H9 (cell line): Measurements from ENCODE around the gene PLXNB3. TPM values are rescaled to one million over a fixed set of nuclear protein-coding genes. Genes with fewer than 3 reads are reported as not detected.
A peak's percentile ranks its signal among the peaks of the same experiment; 100 is the strongest.

Experiments
- DNase-seq: peaks from one replicate; pipeline ENCODE4 v3.0.0-alpha.2; 2017
- H2AFZ ChIP-seq: one replicate; pipeline ENCODE4 v1.6.1; 2013; ENCODE audit warnings: mild to moderate bottlenecking, low read length, control low read depth, moderate library complexity
- H2AK5ac ChIP-seq: 2 replicates; pipeline ENCODE4 v1.6.1; 2013; ENCODE audit warnings: low read length, control low read depth, mixed read lengths; ENCODE audit not compliant: insufficient read length
- H2BK120ac ChIP-seq: one replicate; pipeline ENCODE4 v1.6.1; 2013; ENCODE audit warnings: low read depth, mild to moderate bottlenecking, low read length, control low read depth, inconsistent platforms; ENCODE audit not compliant: poor library complexity, severe bottlenecking
- H2BK12ac ChIP-seq: 2 replicates; pipeline ENCODE4 v1.6.1; 2013; ENCODE audit warnings: low read length, control low read depth, mixed read lengths, low read depth; ENCODE audit not compliant: insufficient read length
- H2BK15ac ChIP-seq: 2 replicates; pipeline ENCODE4 v1.6.1; 2013; ENCODE audit warnings: low read depth, low read length, control low read depth
- H2BK20ac ChIP-seq: one replicate; pipeline ENCODE4 v1.6.1; 2013; ENCODE audit warnings: low read depth, mild to moderate bottlenecking, low read length, control low read depth, inconsistent platforms; ENCODE audit not compliant: poor library complexity, severe bottlenecking
- H2BK5ac ChIP-seq: 2 replicates; pipeline ENCODE4 v1.6.1; 2013; ENCODE audit warnings: low read length, control low read depth, mixed read lengths; ENCODE audit not compliant: insufficient read length
- H3K14ac ChIP-seq: 2 replicates; pipeline ENCODE4 v1.6.1; 2013; ENCODE audit warnings: low read length, control low read depth; ENCODE audit not compliant: insufficient read depth
- H3K18ac ChIP-seq: 2 replicates; pipeline ENCODE4 v1.6.1; 2013; ENCODE audit warnings: low read depth, mild to moderate bottlenecking, mixed read lengths, low read length, control low read depth; ENCODE audit not compliant: insufficient read length
- H3K23ac ChIP-seq: 2 replicates; pipeline ENCODE4 v1.6.1; 2013; ENCODE audit warnings: low read length, control low read depth, mixed read lengths, low read depth; ENCODE audit not compliant: insufficient read length
- H3K23me2 ChIP-seq: 2 replicates; pipeline ENCODE4 v1.6.1; 2013; ENCODE audit warnings: low read depth, mild to moderate bottlenecking, mixed read lengths, low read length, control low read depth; ENCODE audit not compliant: insufficient read length, poor library complexity, severe bottlenecking
- H3K27ac ChIP-seq: 2 replicates; pipeline ENCODE4 v1.5.1; 2013; ENCODE audit warnings: low read length, control low read depth, mixed read lengths, low read depth; ENCODE audit not compliant: insufficient read length
- H3K27me3 ChIP-seq: 2 replicates; pipeline ENCODE4 v1.6.1; 2013; ENCODE audit warnings: low read length, control low read depth, inconsistent platforms; ENCODE audit not compliant: insufficient read depth
- H3K4ac ChIP-seq: 2 replicates; pipeline ENCODE4 v1.6.1; 2013; ENCODE audit warnings: low read depth, mild to moderate bottlenecking, control low read depth, inconsistent platforms, low read length, moderate library complexity
- H3K4me1 ChIP-seq: 2 replicates; pipeline ENCODE4 v1.6.1; 2013; ENCODE audit warnings: low read length, control low read depth, inconsistent platforms; ENCODE audit not compliant: insufficient read depth
- H3K4me2 ChIP-seq: 2 replicates; pipeline ENCODE4 v1.6.1; 2013; ENCODE audit warnings: low read length, control low read depth, mixed read lengths; ENCODE audit not compliant: insufficient read length, insufficient read depth
- H3K56ac ChIP-seq: 2 replicates; pipeline ENCODE4 v1.6.1; 2013; ENCODE audit warnings: low read depth, mild to moderate bottlenecking, mixed read lengths, low read length, control low read depth; ENCODE audit not compliant: insufficient read length
- H3K79me1 ChIP-seq: 2 replicates; pipeline ENCODE4 v1.6.1; 2013; ENCODE audit warnings: low read depth, mild to moderate bottlenecking, moderate library complexity, low read length, control low read depth, inconsistent platforms; ENCODE audit not compliant: insufficient read depth, poor library complexity, severe bottlenecking
- H3K79me2 ChIP-seq: 2 replicates; pipeline ENCODE4 v1.6.1; 2013; ENCODE audit warnings: low read length, control low read depth, inconsistent platforms; ENCODE audit not compliant: insufficient read depth
- H3K9ac ChIP-seq: 2 replicates; pipeline ENCODE4 v1.6.1; 2013; ENCODE audit warnings: low read length, control low read depth, mixed read lengths; ENCODE audit not compliant: insufficient read length; ENCODE audit errors: extremely low read depth
- H3K9me3 ChIP-seq: one replicate; pipeline ENCODE4 v1.6.1; 2013; ENCODE audit warnings: low read depth, low read length, inconsistent platforms; ENCODE audit not compliant: control insufficient read depth
- H3T11ph ChIP-seq: one replicate; pipeline ENCODE4 v1.6.1; 2013; ENCODE audit warnings: mild to moderate bottlenecking, low read length, control low read depth, inconsistent platforms
- H4K20me1 ChIP-seq: one replicate; pipeline ENCODE4 v1.6.1; 2013; ENCODE audit not compliant: control insufficient read depth, insufficient read length, insufficient read depth
- H4K5ac ChIP-seq: 2 replicates; pipeline ENCODE4 v1.6.1; 2013; ENCODE audit warnings: low read depth, mild to moderate bottlenecking, mixed read lengths, low read length, control low read depth; ENCODE audit not compliant: insufficient read length
- H4K8ac ChIP-seq: replicated peaks from 2 replicates; pipeline ENCODE4 v1.6.1; 2013; ENCODE audit warnings: low read length, control low read depth, mixed read lengths, low read depth; ENCODE audit not compliant: insufficient read length
- H4K91ac ChIP-seq: 2 replicates; pipeline ENCODE4 v1.6.1; 2013; ENCODE audit warnings: low read depth, mild to moderate bottlenecking, moderate library complexity, mixed read lengths, low read length, control low read depth; ENCODE audit not compliant: insufficient read length
- H3K27ac Mint-ChIP-seq, 3 experiments: 2 replicates in 2 of 3; 3 replicates in 1 of 3; pipeline ENCODE4 v1.8.0; 2020 to 2021; ENCODE audit warnings: mixed read lengths in 3 of 3, mild to moderate bottlenecking in 1 of 3, moderate library complexity in 1 of 3
- H3K27me3 Mint-ChIP-seq: 2 replicates; pipeline ENCODE4 v1.8.0; 2021; ENCODE audit warnings: low read depth, mild to moderate bottlenecking, moderate library complexity, mixed read lengths
- H3K36me3 Mint-ChIP-seq, 3 experiments: 2 replicates in 2 of 3; 3 replicates in 1 of 3; pipeline ENCODE4 v1.8.0; 2020 to 2021; ENCODE audit warnings: low read depth in 3 of 3, mixed read lengths in 3 of 3; ENCODE audit not compliant: insufficient read depth in 1 of 3
- H3K4me1 Mint-ChIP-seq, 2 experiments: 2 replicates each; pipeline ENCODE4 v1.8.0; 2020; ENCODE audit warnings: mixed read lengths in 2 of 2
- H3K4me3 Mint-ChIP-seq, 2 experiments: 2 replicates in 1 of 2; 3 replicates in 1 of 2; pipeline ENCODE4 v1.8.0; 2020 to 2021; ENCODE audit warnings: mild to moderate bottlenecking in 2 of 2, mixed read lengths in 2 of 2, moderate library complexity in 1 of 2
- H3K9me3 Mint-ChIP-seq, 2 experiments: 2 replicates in 1 of 2; 3 replicates in 1 of 2; pipeline ENCODE4 v1.8.0; 2020; ENCODE audit warnings: mild to moderate bottlenecking in 2 of 2, mixed read lengths in 2 of 2, moderate library complexity in 1 of 2
- WGBS: extraction: QIAGEN DNeasy Blood & Tissue Kit; methylation state at CpG from one replicate; pipeline ENCODE4 v1.1.7; 2013; ENCODE audit warnings: missing lambda C conversion rate, low lambda C conversion rate, mixed read lengths; ENCODE audit not compliant: insufficient read length; ENCODE audit errors: extremely low coverage; 5-methylcytosine and 5-hydroxymethylcytosine counted together
- total RNA-seq: library from RNA; stranded (reverse); gene quantifications from 2 replicates; pipeline ENCODE4 v1.2.1, GENCODE V29; 2021
- TF ChIP-seq, protein P1 (sequence below): fragments of 200-600 bp; sonication (generic); conservative IDR thresholded peaks from 3 replicates; pipeline ENCODE4 v1.8.0; 2021; ENCODE audit warnings: antibody characterized with exemption, mild to moderate bottlenecking

Gene PLXNB3
- total RNA-seq, 1 experiment from 2014 or later: 1.9 TPM

DNA sequence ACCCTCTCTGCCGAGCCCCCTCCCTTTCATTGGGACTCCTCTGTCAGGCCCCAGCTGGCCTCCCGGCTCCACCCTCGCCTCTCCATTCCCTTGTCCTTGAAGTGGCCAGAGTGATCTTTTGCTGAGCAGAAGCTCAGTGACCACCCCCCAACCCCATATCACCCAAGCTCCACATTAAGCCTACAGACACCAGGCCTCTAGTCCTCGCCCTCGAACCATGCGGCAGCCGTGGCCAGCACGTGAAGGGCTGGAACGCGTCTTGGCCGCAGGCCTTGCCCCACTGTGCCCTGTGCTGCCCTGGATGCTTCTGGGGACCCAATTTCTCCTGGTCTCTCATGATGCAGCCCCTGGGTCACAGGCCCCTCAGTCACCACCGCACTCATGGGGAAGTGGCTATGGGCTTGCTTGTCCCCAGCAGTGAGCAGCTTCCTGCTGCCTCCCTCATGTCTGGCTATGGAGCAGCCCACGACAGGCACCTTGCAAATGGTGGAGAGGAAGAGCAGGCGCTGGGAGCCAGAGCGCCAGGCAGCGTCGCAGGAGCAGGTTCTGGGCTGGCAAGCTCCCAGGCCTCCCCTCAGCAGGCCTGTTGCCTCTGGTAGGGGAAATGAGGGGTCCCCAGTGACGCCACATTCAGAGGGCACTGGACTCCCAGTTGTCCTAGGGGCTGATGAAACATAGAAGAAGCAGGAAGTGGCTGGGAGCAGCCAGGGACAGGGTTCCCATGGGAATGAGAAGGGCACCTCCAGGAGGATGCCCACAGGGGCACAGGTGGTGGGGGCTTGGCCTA lies 16.0 kb downstream of the PLXNB3 start:
- no peak for DNase-seq
- Mint-ChIP-seq H3K27me3 (peaks cover 2% of the 10 kb centered on the region; the same call in 1 of the 2 replicates), H3K27ac (peak overlapping the region in 2 of 3 experiments; percentile 44 to 48; a peak in 2 of 7 replicates), H3K36me3 (peaks cover 0 to 12% (median 3%) of the 10 kb centered on the region in 3 experiments; a peak in 5 of 7 replicates), H3K4me1 (peaks cover 4 to 8% of the 10 kb centered on the region in 2 experiments), H3K4me3 (peak overlapping the region in 1 of 2 experiments; percentile 43; a peak in 1 of 5 replicates), H3K9me3 (peaks cover 31 to 59% of the 10 kb centered on the region in 2 experiments)
- no peak overlapping the region for H3K4me2 ChIP-seq
- no peak overlapping the region for H2AK5ac ChIP-seq
- WGBS: no CpG with 5 or more reads among the region's 18 CpGs
- H3K56ac ChIP-seq: no peak overlapping the region
- no peaks in the 10 kb centered on the region for H3K79me2 ChIP-seq
- no peaks in the 10 kb centered on the region for H4K20me1 ChIP-seq
- H3K23me2 ChIP-seq: no peaks in the 10 kb centered on the region
- H2BK15ac ChIP-seq: no peak overlapping the region
- no peak overlapping the region for H3K18ac ChIP-seq
- no peak overlapping the region for H3K27ac ChIP-seq
- no peak overlapping the region for H2AFZ ChIP-seq
- no peak overlapping the region for H2BK5ac ChIP-seq
- H2BK20ac ChIP-seq: no peak overlapping the region
- no peaks in the 10 kb centered on the region for H3K79me1 ChIP-seq
- no peak overlapping the region for H2BK12ac ChIP-seq
- H3K4me1 ChIP-seq: no peaks in the 10 kb centered on the region
- H4K8ac ChIP-seq: no peak overlapping the region
- no peak overlapping the region for H3T11ph ChIP-seq
- no peak overlapping the region for H3K9ac ChIP-seq
- H3K14ac ChIP-seq: no peak overlapping the region
- TF ChIP-seq, protein P1, sequence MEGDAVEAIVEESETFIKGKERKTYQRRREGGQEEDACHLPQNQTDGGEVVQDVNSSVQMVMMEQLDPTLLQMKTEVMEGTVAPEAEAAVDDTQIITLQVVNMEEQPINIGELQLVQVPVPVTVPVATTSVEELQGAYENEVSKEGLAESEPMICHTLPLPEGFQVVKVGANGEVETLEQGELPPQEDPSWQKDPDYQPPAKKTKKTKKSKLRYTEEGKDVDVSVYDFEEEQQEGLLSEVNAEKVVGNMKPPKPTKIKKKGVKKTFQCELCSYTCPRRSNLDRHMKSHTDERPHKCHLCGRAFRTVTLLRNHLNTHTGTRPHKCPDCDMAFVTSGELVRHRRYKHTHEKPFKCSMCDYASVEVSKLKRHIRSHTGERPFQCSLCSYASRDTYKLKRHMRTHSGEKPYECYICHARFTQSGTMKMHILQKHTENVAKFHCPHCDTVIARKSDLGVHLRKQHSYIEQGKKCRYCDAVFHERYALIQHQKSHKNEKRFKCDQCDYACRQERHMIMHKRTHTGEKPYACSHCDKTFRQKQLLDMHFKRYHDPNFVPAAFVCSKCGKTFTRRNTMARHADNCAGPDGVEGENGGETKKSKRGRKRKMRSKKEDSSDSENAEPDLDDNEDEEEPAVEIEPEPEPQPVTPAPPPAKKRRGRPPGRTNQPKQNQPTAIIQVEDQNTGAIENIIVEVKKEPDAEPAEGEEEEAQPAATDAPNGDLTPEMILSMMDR: no peak
- H4K91ac ChIP-seq: no peak overlapping the region
- no peak overlapping the region for H3K23ac ChIP-seq
- no peaks in the 10 kb centered on the region for H3K27me3 ChIP-seq
- H4K5ac ChIP-seq: no peak overlapping the region
- H2BK120ac ChIP-seq: no peak overlapping the region
- H3K4ac ChIP-seq: no peak overlapping the region
- peaks cover 8% of the 10 kb centered on the region for H3K9me3 ChIP-seq
